IPS-20b (cell line): ENCODE data around the gene NHS.
"Not testable (repeated sequence)": the region's sequence is repeated elsewhere in the genome, so short reads cannot be mapped to it uniquely, and the experiment has no call there.

ENCODE experiments used
- H3K27ac ChIP-seq: one replicate; pipeline ENCODE4 v1.5.1; 2013; ENCODE audit warnings: low read length
- H3K27me3 ChIP-seq: 2 replicates; pipeline ENCODE4 v1.6.1; 2013; ENCODE audit warnings: mild to moderate bottlenecking, low read length, inconsistent platforms; ENCODE audit not compliant: insufficient read depth
- H3K36me3 ChIP-seq: 2 replicates; pipeline ENCODE4 v1.6.1; 2013; ENCODE audit warnings: low read depth, mild to moderate bottlenecking, inconsistent platforms, low read length, moderate library complexity; ENCODE audit not compliant: insufficient read depth
- H3K4me1 ChIP-seq: 2 replicates; pipeline ENCODE4 v1.6.1; 2013; ENCODE audit warnings: mild to moderate bottlenecking, control low read depth, inconsistent platforms, low read length, moderate library complexity; ENCODE audit not compliant: insufficient read depth
- H3K4me3 ChIP-seq: 2 replicates; pipeline ENCODE4 v1.5.1; 2013; ENCODE audit warnings: mild to moderate bottlenecking, low read length, inconsistent platforms
- H3K9ac ChIP-seq: 2 replicates; pipeline ENCODE4 v1.6.1; 2013; ENCODE audit warnings: low read depth, mild to moderate bottlenecking, inconsistent platforms, low read length, moderate library complexity
- H3K9me3 ChIP-seq: 2 replicates; pipeline ENCODE4 v1.6.1; 2013; ENCODE audit warnings: mild to moderate bottlenecking, low read depth, low read length, inconsistent platforms; ENCODE audit not compliant: insufficient read depth

Gene NHS

DNA sequence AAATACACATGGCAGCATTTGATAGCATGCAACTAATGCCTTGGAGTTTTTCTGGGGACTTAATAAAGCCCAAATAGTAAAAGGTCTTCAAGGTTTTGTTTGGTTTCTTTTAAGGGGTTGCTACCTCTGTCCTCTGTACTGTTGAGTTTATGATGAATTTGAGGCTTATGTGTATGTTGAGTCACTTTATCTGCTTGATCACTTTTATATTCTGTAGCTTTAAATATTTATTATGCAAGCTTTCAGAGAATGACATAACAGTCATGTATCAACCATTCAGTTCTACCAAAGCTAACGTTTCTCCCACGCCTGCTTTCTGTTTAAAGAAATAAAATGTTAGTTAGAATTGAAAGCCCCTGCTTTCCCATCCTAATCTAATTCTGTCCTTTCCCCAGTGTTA lies 122.2 kb downstream of the NHS start:
- H3K27me3 ChIP-seq, result no peaks in the 10 kb centered on the region
- no peaks in the 10 kb centered on the region for H3K9me3 ChIP-seq
- H3K4me3 ChIP-seq, result no peak overlapping the region
- H3K27ac ChIP-seq, result no peak overlapping the region
- H3K36me3 ChIP-seq, result no peaks in the 10 kb centered on the region
- peaks cover 10% of the 10 kb centered on the region; the same call in 1 of the 2 replicates for H3K4me1 ChIP-seq
- no peak overlapping the region for H3K9ac ChIP-seq

GRCh38 chrX:17499512-17499911 lies 124.5 kb downstream of the NHS start:
- peaks cover 10% of the 10 kb centered on the region; the same call in 1 of the 2 replicates for H3K4me1 ChIP-seq
- no peak overlapping the region for H3K9ac ChIP-seq
- H3K27me3 ChIP-seq, result no peaks in the 10 kb centered on the region
- no peak overlapping the region for H3K4me3 ChIP-seq
- no peaks in the 10 kb centered on the region for H3K9me3 ChIP-seq
- no peak overlapping the region for H3K27ac ChIP-seq
- no peaks in the 10 kb centered on the region for H3K36me3 ChIP-seq

- no peaks in the 10 kb centered on the region for H3K9me3 ChIP-seq
- H3K36me3 ChIP-seq, result no peaks in the 10 kb centered on the region
- no peaks in the 10 kb centered on the region for H3K27me3 ChIP-seq
- H3K4me3 ChIP-seq, result no peak overlapping the region
- peaks cover 10% of the 10 kb centered on the region; the same call in 1 of the 2 replicates for H3K4me1 ChIP-seq
- no peak overlapping the region for H3K27ac ChIP-seq
- no peak overlapping the region for H3K9ac ChIP-seq
These were observed 125.2 kb downstream of the NHS start for GRCh38 chrX:17500145-17500579.

DNA sequence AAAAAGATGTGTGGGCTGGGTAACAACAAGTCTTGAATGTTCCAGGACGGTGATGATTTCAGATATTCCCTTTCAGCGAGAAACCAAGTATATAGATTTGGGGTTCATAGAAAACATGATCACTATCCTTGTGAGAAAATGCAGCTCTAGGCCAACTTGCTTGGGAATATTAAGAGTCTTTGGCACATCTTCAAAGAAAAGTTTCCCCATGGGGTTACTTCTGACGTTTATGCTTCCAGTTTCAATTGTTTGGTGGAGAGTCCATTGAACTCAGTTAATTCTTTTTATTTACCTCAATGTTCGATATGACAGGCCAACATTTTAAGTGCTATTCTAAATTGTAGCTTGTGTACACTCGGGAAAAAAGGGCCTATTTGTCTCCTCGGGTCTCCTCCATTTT lies 126.7 kb downstream of the NHS start:
- Histone ChIP-seq H3K4me1 (peaks cover 10% of the 10 kb centered on the region; the same call in 1 of the 2 replicates), H3K36me3 (no peaks in the 10 kb centered on the region), H3K27ac (no peak overlapping the region), H3K27me3 (no peaks in the 10 kb centered on the region), H3K9ac (no peak overlapping the region), H3K9me3 (peaks cover 3% of the 10 kb centered on the region; the same call in 1 of the 2 replicates), H3K4me3 (no peak overlapping the region)

DNA sequence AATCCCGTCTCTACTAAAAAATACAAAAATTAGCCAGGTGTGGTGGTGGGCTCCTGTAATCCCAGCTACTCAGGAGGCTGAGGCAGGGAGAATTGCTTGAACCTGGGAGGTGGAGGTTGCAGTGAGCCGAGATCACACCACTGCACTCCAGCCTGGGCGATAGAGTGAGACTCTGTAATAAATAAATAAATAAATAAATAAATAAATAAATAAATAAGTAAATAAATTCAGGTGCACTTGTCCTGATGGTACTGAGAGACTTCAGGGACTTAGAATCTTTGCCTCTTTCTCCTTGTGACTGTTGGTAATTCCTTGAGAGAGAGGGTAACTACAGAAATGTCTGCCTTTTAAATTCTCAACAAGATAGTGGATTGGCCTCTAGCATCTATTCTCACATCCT lies 131.4 kb downstream of the NHS start:
- H3K36me3 ChIP-seq, H3K27ac ChIP-seq, H3K27me3 ChIP-seq, H3K9me3 ChIP-seq, H3K4me3 ChIP-seq, H3K9ac ChIP-seq, H3K4me1 ChIP-seq: not testable (repeated sequence)

DNA sequence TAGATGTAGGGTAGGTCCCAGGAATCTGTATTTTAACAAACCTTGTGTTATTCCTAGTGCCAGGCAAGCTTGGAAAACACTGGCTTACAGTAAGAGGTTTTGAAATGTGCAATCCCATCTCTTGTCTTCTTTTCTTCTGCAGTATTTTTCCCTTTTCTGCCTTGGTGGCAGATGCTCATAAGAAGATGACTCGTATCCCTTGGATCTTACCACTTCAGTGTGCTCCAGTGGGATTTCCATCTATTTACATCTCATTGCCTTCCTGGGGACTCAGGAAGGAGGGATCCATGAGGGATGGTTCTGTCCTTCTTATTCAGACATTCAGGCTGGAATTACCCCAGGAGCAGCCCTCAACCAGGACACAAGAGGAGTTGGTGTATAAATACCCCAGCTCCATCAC lies 136.6 kb downstream of the NHS start:
- Histone ChIP-seq H3K9me3 (peaks cover 7% of the 10 kb centered on the region; the same call in 1 of the 2 replicates), H3K9ac (no peak overlapping the region), H3K27me3 (no peaks in the 10 kb centered on the region), H3K36me3 (no peaks in the 10 kb centered on the region), H3K27ac (no peak overlapping the region), H3K4me1 (no peaks in the 10 kb centered on the region; the same call in 1 of the 2 replicates), H3K4me3 (no peak overlapping the region)

- no peaks in the 10 kb centered on the region for H3K27me3 ChIP-seq
- H3K9ac ChIP-seq, result no peak overlapping the region
- H3K27ac ChIP-seq, result no peak overlapping the region
- no peak overlapping the region for H3K4me3 ChIP-seq
- H3K9me3 ChIP-seq, result no peaks in the 10 kb centered on the region
- no peaks in the 10 kb centered on the region for H3K36me3 ChIP-seq
- H3K4me1 ChIP-seq, result peaks cover 20% of the 10 kb centered on the region; the same call in 1 of the 2 replicates
These were observed 144.4 kb downstream of the NHS start for GRCh38 chrX:17519358-17519757.

DNA sequence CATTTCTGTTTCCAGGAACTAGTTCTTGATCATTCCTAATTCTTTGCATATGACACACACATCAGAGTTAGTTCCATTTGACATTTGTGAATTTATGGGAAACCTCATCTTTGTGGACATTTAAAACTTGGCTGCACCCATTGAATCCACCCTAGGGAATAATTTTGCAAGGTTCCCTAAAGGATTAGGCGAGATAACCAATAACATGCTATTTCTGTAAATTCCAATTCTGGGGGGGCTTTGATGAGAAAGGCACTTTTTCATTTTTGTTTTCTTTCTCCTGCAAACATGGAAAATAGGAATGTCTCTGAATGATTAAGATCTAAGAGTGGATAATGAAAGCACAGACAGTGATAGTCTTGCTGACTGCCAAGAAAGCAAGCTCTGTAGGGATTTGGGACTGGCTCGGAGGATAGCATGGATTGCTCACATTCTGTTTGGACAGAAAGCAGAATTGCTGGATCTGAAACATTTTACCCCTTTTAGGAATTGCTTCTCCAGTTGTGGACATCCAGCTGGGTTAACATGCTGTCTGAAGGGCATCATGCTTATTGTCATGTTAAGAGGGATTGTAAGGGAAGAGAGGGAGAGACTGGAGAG lies 145.1 kb downstream of the NHS start:
- Histone ChIP-seq H3K27me3 (no peaks in the 10 kb centered on the region), H3K36me3 (no peaks in the 10 kb centered on the region), H3K4me1 (peaks cover 20% of the 10 kb centered on the region; the same call in 1 of the 2 replicates), H3K4me3 (no peak overlapping the region; the same call in 1 of the 2 replicates), H3K27ac (no peak overlapping the region), H3K9ac (no peak overlapping the region), H3K9me3 (no peaks in the 10 kb centered on the region)

DNA sequence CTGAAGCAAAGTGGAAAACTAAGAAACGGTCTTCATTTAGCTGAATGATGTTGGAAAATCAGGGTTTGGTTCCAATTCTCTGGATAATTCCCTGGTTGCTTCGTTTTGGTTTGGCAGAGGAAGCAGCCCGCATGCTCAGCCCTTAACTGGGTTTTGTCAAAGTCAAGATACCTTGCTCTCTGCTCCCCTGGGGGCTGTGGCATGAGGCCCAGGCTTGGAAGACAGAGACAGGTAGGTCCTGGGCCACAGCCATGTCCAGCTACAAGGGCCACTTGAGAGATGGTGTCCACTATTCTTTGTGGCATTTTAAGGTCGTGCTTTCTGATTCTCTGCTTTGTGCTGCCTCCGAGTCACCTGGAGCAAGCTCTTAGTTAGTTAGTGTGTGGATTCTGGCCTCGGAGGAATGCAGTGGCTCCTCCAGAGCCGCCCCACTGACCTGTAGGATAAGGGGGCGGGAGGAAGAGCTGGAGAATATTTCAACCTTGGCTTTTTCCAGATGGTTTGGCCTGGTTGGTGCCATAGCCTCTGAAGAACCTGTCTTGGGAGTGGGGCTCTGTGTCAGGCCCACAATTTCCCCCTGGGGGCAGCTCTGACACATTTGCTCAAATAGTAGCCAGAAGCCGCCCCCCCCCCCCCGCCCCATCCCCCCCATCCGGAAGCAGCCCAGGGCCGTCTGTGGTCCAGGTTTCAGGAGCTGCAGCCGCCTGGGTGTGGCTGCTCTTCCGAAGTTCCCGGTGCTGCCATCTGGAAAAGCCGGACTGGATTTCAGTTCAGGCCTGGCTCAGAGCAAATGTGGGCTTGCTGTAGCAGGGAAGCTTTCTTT lies 147.1 kb downstream of the NHS start:
- Histone ChIP-seq H3K4me3 (no peak overlapping the region; the same call in 1 of the 2 replicates), H3K27me3 (no peaks in the 10 kb centered on the region), H3K4me1 (peaks cover 24% of the 10 kb centered on the region; the same call in 1 of the 2 replicates), H3K36me3 (no peaks in the 10 kb centered on the region), H3K9me3 (no peaks in the 10 kb centered on the region), H3K9ac (no peak overlapping the region), H3K27ac (no peak overlapping the region)

DNA sequence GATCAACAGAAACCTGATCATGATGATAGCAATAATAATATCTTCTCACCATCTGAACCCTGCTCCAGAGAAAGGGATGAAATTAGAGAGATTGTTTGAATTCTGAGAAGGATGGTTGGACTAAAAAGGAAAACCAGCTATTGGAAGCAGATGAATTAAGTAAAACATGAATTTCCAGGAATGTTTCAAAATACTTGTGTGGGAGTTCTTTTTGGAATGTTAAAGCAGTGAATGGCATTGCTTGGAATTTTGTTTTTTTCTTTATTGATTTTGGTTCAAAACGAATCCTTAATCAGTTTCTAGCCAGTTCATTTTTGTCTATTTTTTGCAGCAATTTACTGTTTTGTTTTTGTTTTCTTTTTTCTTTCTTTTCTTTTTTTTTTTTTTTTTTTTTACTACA lies 150.3 kb downstream of the NHS start:
- peaks cover 22% of the 10 kb centered on the region; the same call in 1 of the 2 replicates for H3K4me1 ChIP-seq
- no peaks in the 10 kb centered on the region for H3K9me3 ChIP-seq
- H3K27me3 ChIP-seq, result no peaks in the 10 kb centered on the region
- H3K9ac ChIP-seq, result no peak overlapping the region
- no peaks in the 10 kb centered on the region for H3K36me3 ChIP-seq
- H3K4me3 ChIP-seq, result no peak overlapping the region
- H3K27ac ChIP-seq, result no peak overlapping the region

DNA sequence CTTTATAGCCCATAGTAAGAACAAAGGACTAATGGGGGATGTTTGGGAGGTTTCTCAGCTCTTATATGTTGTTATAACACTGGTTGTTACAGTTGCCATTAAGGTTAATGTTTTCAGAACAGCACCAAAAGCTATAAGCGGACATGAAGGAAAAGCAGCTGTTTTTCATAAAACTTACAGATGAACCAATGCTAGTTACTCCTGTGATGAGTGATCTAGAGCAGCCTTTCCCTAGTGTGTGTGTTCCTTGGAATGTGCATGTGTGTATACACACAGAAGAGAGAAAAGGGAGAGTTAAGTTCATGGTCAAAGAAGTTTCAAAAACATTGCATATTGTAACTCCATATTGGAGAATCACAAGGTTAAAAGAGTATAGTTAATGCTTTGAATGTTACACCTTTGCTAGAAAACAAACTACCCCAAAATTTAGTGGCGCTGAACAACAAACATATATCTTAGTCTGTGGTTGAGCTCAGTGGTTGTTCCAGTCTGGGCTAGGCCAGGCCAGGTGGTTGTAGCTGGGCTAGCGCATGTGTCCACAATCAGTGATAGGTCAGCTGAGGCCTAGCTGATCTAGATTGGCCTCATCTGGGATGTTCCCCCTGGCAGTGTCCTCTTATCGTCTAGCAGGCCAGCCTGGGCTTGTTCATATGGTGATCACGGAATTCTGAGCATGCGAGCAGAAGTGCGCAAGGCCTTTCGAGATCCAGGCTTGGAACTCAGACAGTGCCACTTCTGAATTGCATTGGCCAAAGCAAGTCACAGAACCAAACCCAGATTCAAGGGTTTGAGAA lies 151.0 kb downstream of the NHS start:
- Histone ChIP-seq H3K9me3 (no peaks in the 10 kb centered on the region), H3K4me3 (no peak overlapping the region), H3K9ac (no peak overlapping the region), H3K27ac (no peak overlapping the region), H3K27me3 (no peaks in the 10 kb centered on the region), H3K4me1 (peaks cover 18% of the 10 kb centered on the region; the same call in 1 of the 2 replicates), H3K36me3 (no peaks in the 10 kb centered on the region)
